IMR-90 (cell line): ENCODE results near the gene LDLRAD4. TPM values are rescaled to one million over a fixed set of nuclear protein-coding genes. Genes with fewer than 3 reads are reported as not detected.

Experiments
- ATAC-seq: fragments of 200-7000 bp; cut with Tn5 transposase; 2 replicates; pipeline ENCODE4 v1.9.1; 2020; ENCODE audit warnings: low read depth, mild to moderate bottlenecking, moderate library complexity
- BruUV-seq: library from RNA; stranded (reverse); fragments of 400-500 nt; replicated peaks from 2 replicates; lab custom pipeline; 2021; lab: Mats Ljungman, UMichigan
- CTCF ChIA-PET: fragments of 300-600 bp; formaldehyde crosslinking; extraction: SDS; loops from one replicate; lab custom pipeline; 2021; ENCODE audit warnings: antibody characterized with exemption; lab: Yijun Ruan, JAX
- POLR2A ChIA-PET: fragments of 300-600 bp; sonication (Branson Sonifier 250); formaldehyde crosslinking; loops from one replicate; lab custom pipeline; 2022; ENCODE audit warnings: antibody characterized with exemption; ENCODE audit not compliant: unreplicated experiment; lab: Charles Lee
- DNase-seq: peaks from one replicate; pipeline ENCODE4 v3.0.0; 2013
- H2AFZ ChIP-seq: replicated peaks from 2 replicates; pipeline ENCODE3; 2013; ENCODE audit warnings: low read length, mild to moderate bottlenecking; ENCODE audit not compliant: poor library complexity
- H2AK5ac ChIP-seq: 2 replicates; pipeline ENCODE4 v1.6.1; 2013; ENCODE audit warnings: low read depth, low read length, inconsistent platforms
- H2AK9ac ChIP-seq: replicated peaks from 2 replicates; pipeline ENCODE3; 2013; ENCODE audit warnings: mild to moderate bottlenecking, low read depth, low read length, moderate library complexity; ENCODE audit not compliant: poor library complexity
- H2BK120ac ChIP-seq: 2 replicates; pipeline ENCODE4 v1.6.1; 2013; ENCODE audit warnings: low read depth, low read length, inconsistent platforms
- H2BK15ac ChIP-seq: 3 replicates; pipeline ENCODE4 v1.6.1; 2013; ENCODE audit warnings: low read depth, low read length, inconsistent platforms
- H2BK20ac ChIP-seq: 2 replicates; pipeline ENCODE4 v1.6.1; 2013; ENCODE audit warnings: low read depth, mild to moderate bottlenecking, inconsistent platforms, low read length, moderate library complexity
- H2BK5ac ChIP-seq: 2 replicates; pipeline ENCODE4 v1.6.1; 2013; ENCODE audit warnings: mild to moderate bottlenecking, low read depth, low read length, inconsistent platforms; ENCODE audit not compliant: poor library complexity, severe bottlenecking
- H3K14ac ChIP-seq: replicated peaks from 2 replicates; pipeline ENCODE4 v1.6.1; 2013; ENCODE audit warnings: low read depth, low read length, inconsistent platforms
- H3K18ac ChIP-seq: 2 replicates; pipeline ENCODE4 v1.6.1; 2013; ENCODE audit warnings: low read depth, low read length, control low read depth
- H3K23ac ChIP-seq: 2 replicates; pipeline ENCODE4 v1.6.1; 2013; ENCODE audit warnings: low read depth, low read length, inconsistent platforms
- H3K27ac ChIP-seq: 2 replicates; pipeline ENCODE4 v1.5.1; 2013; ENCODE audit warnings: mild to moderate bottlenecking, control low read depth, low read length; ENCODE audit not compliant: insufficient read depth
- H3K27me3 ChIP-seq: 2 replicates; pipeline ENCODE4 v1.6.1; 2013; ENCODE audit warnings: low read length; ENCODE audit not compliant: control insufficient read depth, insufficient read depth
- H3K36me3 ChIP-seq: 2 replicates; pipeline ENCODE4 v1.6.1; 2013; ENCODE audit warnings: low read length, mixed read lengths; ENCODE audit not compliant: control insufficient read depth, insufficient read depth
- H3K4ac ChIP-seq: 2 replicates; pipeline ENCODE4 v1.6.1; 2013; ENCODE audit warnings: low read depth, low read length, inconsistent platforms
- H3K4me1 ChIP-seq: 2 replicates; pipeline ENCODE4 v1.6.1; 2013; ENCODE audit warnings: low read length, mixed read lengths; ENCODE audit not compliant: control insufficient read depth, insufficient read depth
- H3K4me2 ChIP-seq: 2 replicates; pipeline ENCODE4 v1.6.1; 2013; ENCODE audit warnings: low read depth, mild to moderate bottlenecking, control low read depth, low read length, moderate library complexity
- H3K4me3 ChIP-seq: 2 replicates; pipeline ENCODE4 v1.5.1; 2013; ENCODE audit warnings: low read depth, mild to moderate bottlenecking, control low read depth, low read length, moderate library complexity; ENCODE audit not compliant: insufficient read depth
- H3K56ac ChIP-seq: 2 replicates; pipeline ENCODE4 v1.6.1; 2013; ENCODE audit warnings: low read length, inconsistent platforms; ENCODE audit not compliant: insufficient read depth; ENCODE audit errors: extremely low read depth
- H3K79me1 ChIP-seq, 2 experiments: 2 replicates each; pipeline ENCODE4 v1.6.1; 2013; ENCODE audit warnings: low read length in 2 of 2, inconsistent platforms in 1 of 2, low read depth in 1 of 2
- H3K9ac ChIP-seq: 2 replicates; pipeline ENCODE4 v1.6.1; 2013; ENCODE audit warnings: low read depth, low read length, control low read depth
- H3K9me1 ChIP-seq: 2 replicates; pipeline ENCODE4 v1.6.1; 2013; ENCODE audit warnings: low read length, inconsistent platforms; ENCODE audit not compliant: insufficient read depth
- H3K9me3 ChIP-seq: 2 replicates; pipeline ENCODE4 v1.6.1; 2013; ENCODE audit warnings: low read length; ENCODE audit not compliant: control insufficient read depth, insufficient read depth
- H4K20me1 ChIP-seq: 2 replicates; pipeline ENCODE4 v1.6.1; 2013; ENCODE audit warnings: low read length, inconsistent platforms; ENCODE audit not compliant: insufficient read depth
- H4K5ac ChIP-seq: 2 replicates; pipeline ENCODE4 v1.6.1; 2013; ENCODE audit warnings: mild to moderate bottlenecking, low read depth, low read length, control low read depth
- H4K8ac ChIP-seq, 2 experiments: 2 replicates each; pipeline ENCODE4 v1.6.1; 2013; ENCODE audit warnings: low read depth in 2 of 2, low read length in 2 of 2, control low read depth in 1 of 2, inconsistent platforms in 1 of 2
- H4K91ac ChIP-seq: 2 replicates; pipeline ENCODE4 v1.6.1; 2013; ENCODE audit warnings: low read depth, low read length, inconsistent platforms; ENCODE audit not compliant: insufficient read depth
- CEBPB ChIP-seq: IDR thresholded peaks from 2 replicates; pipeline ENCODE4 v1.6.1; 2012; ENCODE audit warnings: low read depth, low read length, improper control_type of control experiment
- FOS ChIP-seq: fragments of 150-350 bp; IDR thresholded peaks from 2 replicates; pipeline ENCODE4 v1.6.1; 2016; ENCODE audit warnings: low read depth, low read length
- MAFK ChIP-seq: IDR thresholded peaks from 2 replicates; pipeline ENCODE4 v1.6.1; 2012; ENCODE audit warnings: low read depth, low read length, improper control_type of control experiment
- POLR2A ChIP-seq: IDR thresholded peaks from 2 replicates; pipeline ENCODE4 v1.6.1; 2012; ENCODE audit warnings: mild to moderate bottlenecking, low read depth, low read length
- RAD21 ChIP-seq: IDR thresholded peaks from 2 replicates; pipeline ENCODE4 v1.6.1; 2012; ENCODE audit warnings: low read length, improper control_type of control experiment
- RFX5 ChIP-seq: IDR thresholded peaks from 2 replicates; pipeline ENCODE4 v1.8.0; 2012; ENCODE audit warnings: low read depth, mild to moderate bottlenecking, low read length, moderate library complexity
- SMC3 ChIP-seq: fragments of 150-350 bp; IDR thresholded peaks from 2 replicates; pipeline ENCODE4 v1.6.1; 2016; ENCODE audit warnings: low read depth, mild to moderate bottlenecking, antibody characterized with exemption, low read length, moderate library complexity
- WGBS, 2 experiments: methylation state at CpG; one replicate each; pipeline versions ENCODE4 v1.1.5 to v1.1.7; 2013; ENCODE audit warnings: missing lambda C conversion rate in 2 of 2; ENCODE audit not compliant: insufficient read length in 1 of 2; ENCODE audit errors: extremely low coverage in 2 of 2; 5-methylcytosine and 5-hydroxymethylcytosine counted together
- dilution Hi-C: fragments of 300-500 bp; cut with HindIII; formaldehyde crosslinking; loops from one replicate; pipeline ENCODE4 v1.14.3; 2018; ENCODE audit warnings: low sequenced_read_pairs; ENCODE audit not compliant: unreplicated experiment
- in situ Hi-C: fragments of 300-500 bp; cut with MboI; formaldehyde crosslinking; loops from 3 replicates; pipeline ENCODE4 v1.14.3; 2019; ENCODE audit warnings: low sequenced_read_pairs, inconsistent platforms, mixed read lengths
- intact Hi-C: fragments of 100-400 bp; cut with micrococcal nuclease; formaldehyde crosslinking; loops from 2 replicates; pipeline ENCODE4 v1.10.0; 2022
- polyA plus RNA-seq, 3 experiments: library from polyadenylated mRNA; depleted of rRNA; stranded (reverse); fragments of >200 nt; gene quantifications; 2 replicates each; pipeline ENCODE4 v1.2.3, GENCODE V29; 2012; ENCODE audit warnings: low replicate concordance in 1 of 3
- total RNA-seq: library from RNA; depleted of rRNA; stranded (reverse); fragments of >200 nt; gene quantifications from 2 replicates; pipeline ENCODE4 v1.2.3, GENCODE V29; 2012
- TF ChIP-seq, protein P1 (sequence below): conservative IDR thresholded peaks from 2 replicates; pipeline ENCODE4 v1.5.1; 2012; ENCODE audit warnings: mild to moderate bottlenecking, low read depth, low read length, improper control_type of control experiment
- TF ChIP-seq, protein P2 (sequence below): fragments of 150-350 bp; IDR thresholded peaks from 2 replicates; pipeline ENCODE4 v1.6.1; 2016; ENCODE audit warnings: low read depth, mild to moderate bottlenecking, low read length, moderate library complexity, borderline replicate concordance

The LDLRAD4 gene
- total and polyA plus RNA-seq, 2 of the 4 experiments (the other 2 are of a cell fraction) = not detected

GRCh38 chr18:13265911-13266217 lies 47.3 kb downstream of the LDLRAD4 start:
- CTCF ChIA-PET = no interaction called here
- no peak overlapping the region for H2AK9ac ChIP-seq
- in situ Hi-C loops = no loop called here

More at GRCh38 chr18:13265911-13266217, 47.3 kb downstream of the LDLRAD4 start:
- H3K27ac ChIP-seq = no peak overlapping the region
- intact Hi-C loops (no loop called here), dilution Hi-C loops (no loop called here)
- H2AK5ac ChIP-seq = no peak overlapping the region
- H2BK120ac ChIP-seq = no peak overlapping the region
- no peak overlapping the region for H2BK20ac ChIP-seq
- no peak overlapping the region for H2BK5ac ChIP-seq
- H3K9me3 ChIP-seq = no peaks in the 10 kb centered on the region
- H3K4me2 ChIP-seq = no peak overlapping the region
- POLR2A ChIA-PET = no interaction called here
- no peak overlapping the region for H3K14ac ChIP-seq
- no peak overlapping the region for H3K4me3 ChIP-seq
- H3K36me3 ChIP-seq = no peaks in the 10 kb centered on the region
- H3K9me1 ChIP-seq = no peaks in the 10 kb centered on the region
- H4K8ac ChIP-seq = no peak overlapping the region
- DNase-seq = no peak
- no peak overlapping the region for H3K23ac ChIP-seq
- 50% methylated on average over 1 of the region's 9 CpGs; no CpG with 5 or more reads in 1 of the 2 experiments for WGBS, 2 experiments
- no TSS peak for BruUV-seq
- no peaks in the 10 kb centered on the region for H4K20me1 ChIP-seq
- no peak overlapping the region for H3K56ac ChIP-seq
- no peak overlapping the region for H4K5ac ChIP-seq
- ATAC-seq = no peak
- H3K18ac ChIP-seq = no peak overlapping the region
- TF ChIP-seq FOS (no peak), RFX5 (no peak), MAFK (no peak), CEBPB (no peak), RAD21 (no peak), SMC3 (no peak), POLR2A (no peak)
- TF ChIP-seq, protein P1, sequence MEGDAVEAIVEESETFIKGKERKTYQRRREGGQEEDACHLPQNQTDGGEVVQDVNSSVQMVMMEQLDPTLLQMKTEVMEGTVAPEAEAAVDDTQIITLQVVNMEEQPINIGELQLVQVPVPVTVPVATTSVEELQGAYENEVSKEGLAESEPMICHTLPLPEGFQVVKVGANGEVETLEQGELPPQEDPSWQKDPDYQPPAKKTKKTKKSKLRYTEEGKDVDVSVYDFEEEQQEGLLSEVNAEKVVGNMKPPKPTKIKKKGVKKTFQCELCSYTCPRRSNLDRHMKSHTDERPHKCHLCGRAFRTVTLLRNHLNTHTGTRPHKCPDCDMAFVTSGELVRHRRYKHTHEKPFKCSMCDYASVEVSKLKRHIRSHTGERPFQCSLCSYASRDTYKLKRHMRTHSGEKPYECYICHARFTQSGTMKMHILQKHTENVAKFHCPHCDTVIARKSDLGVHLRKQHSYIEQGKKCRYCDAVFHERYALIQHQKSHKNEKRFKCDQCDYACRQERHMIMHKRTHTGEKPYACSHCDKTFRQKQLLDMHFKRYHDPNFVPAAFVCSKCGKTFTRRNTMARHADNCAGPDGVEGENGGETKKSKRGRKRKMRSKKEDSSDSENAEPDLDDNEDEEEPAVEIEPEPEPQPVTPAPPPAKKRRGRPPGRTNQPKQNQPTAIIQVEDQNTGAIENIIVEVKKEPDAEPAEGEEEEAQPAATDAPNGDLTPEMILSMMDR = no peak
- TF ChIP-seq, protein P2, sequence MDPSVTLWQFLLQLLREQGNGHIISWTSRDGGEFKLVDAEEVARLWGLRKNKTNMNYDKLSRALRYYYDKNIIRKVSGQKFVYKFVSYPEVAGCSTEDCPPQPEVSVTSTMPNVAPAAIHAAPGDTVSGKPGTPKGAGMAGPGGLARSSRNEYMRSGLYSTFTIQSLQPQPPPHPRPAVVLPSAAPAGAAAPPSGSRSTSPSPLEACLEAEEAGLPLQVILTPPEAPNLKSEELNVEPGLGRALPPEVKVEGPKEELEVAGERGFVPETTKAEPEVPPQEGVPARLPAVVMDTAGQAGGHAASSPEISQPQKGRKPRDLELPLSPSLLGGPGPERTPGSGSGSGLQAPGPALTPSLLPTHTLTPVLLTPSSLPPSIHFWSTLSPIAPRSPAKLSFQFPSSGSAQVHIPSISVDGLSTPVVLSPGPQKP = no peak
- H2AFZ ChIP-seq = no peak overlapping the region
- H3K9ac ChIP-seq = no peak overlapping the region
- no peaks in the 10 kb centered on the region for H3K79me1 ChIP-seq
- no peaks in the 10 kb centered on the region for H3K4me1 ChIP-seq
- H3K27me3 ChIP-seq = peaks cover 8% of the 10 kb centered on the region; the same call in 1 of the 2 replicates
- no peak overlapping the region for H4K91ac ChIP-seq
- no peak overlapping the region for H3K4ac ChIP-seq
- no peak overlapping the region for H2BK15ac ChIP-seq
